K562 (cell line): ENCODE data around the gene ANO2.

Experiments used
- ATF3 ChIP-seq, 2 experiments: fragments of 450-650 bp in 1 of 2; sonication (generic) in 1 of 2; formaldehyde crosslinking in 1 of 2; IDR thresholded peaks in 1 of 2; conservative IDR thresholded peaks in 1 of 2; 2 replicates each; pipeline versions ENCODE4 v1.6.1 to v1.8.1; 2016 to 2023; ENCODE audit warnings: mild to moderate bottlenecking in 2 of 2, moderate library complexity in 2 of 2, inconsistent platforms in 1 of 2, missing genetic modification reagents in 1 of 2
- CBX2 ChIP-seq: fragments of 200-600 bp; sonication (generic); IDR thresholded peaks from one replicate; pipeline ENCODE4 v1.6.1; 2012; ENCODE audit warnings: mild to moderate bottlenecking, low read length, inconsistent platforms; ENCODE audit not compliant: insufficient read depth, poor library complexity, severe bottlenecking
- CTCF ChIP-seq, 3 experiments: IDR thresholded peaks in 2 of 3; conservative IDR thresholded peaks in 1 of 3; 2 replicates each; pipeline ENCODE4 v1.5.1; 2011 to 2012; ENCODE audit warnings: low read length in 3 of 3, mild to moderate bottlenecking in 3 of 3, control low read depth in 2 of 3, improper control_type of control experiment in 1 of 3, inconsistent platforms in 1 of 3, low read depth in 1 of 3, mixed read lengths in 1 of 3, moderate library complexity in 1 of 3; ENCODE audit not compliant: insufficient read depth in 2 of 3
- EP300 ChIP-seq: IDR thresholded peaks from 2 replicates; pipeline ENCODE4 v1.6.1; 2012; ENCODE audit warnings: low read length, improper control_type of control experiment
- FOXJ3 ChIP-seq: sonication (generic); formaldehyde crosslinking; IDR thresholded peaks from 2 replicates; pipeline ENCODE4 v1.4.0; 2020; ENCODE audit warnings: mild to moderate bottlenecking, missing genetic modification reagents
- TAF1 ChIP-seq: IDR thresholded peaks from 2 replicates; pipeline ENCODE4 v1.6.1; 2011; ENCODE audit warnings: mild to moderate bottlenecking, low read length, moderate library complexity; ENCODE audit not compliant: insufficient read depth, control insufficient read depth, severe bottlenecking; ENCODE audit errors: extremely low read depth
- UBTF ChIP-seq, 2 experiments: IDR thresholded peaks; 2 replicates each; pipeline ENCODE4 v1.6.1; 2012; ENCODE audit warnings: improper control_type of control experiment in 2 of 2, low read depth in 2 of 2, low read length in 2 of 2, borderline replicate concordance in 1 of 2

- no peak for TF ChIP-seq EP300
- no peak for TF ChIP-seq CTCF (IDR thresholded peaks at IDR 0.05 in 2 of 3, conservative IDR thresholded peaks at IDR 0.05 in 1 of 3; ENCODE audit: insufficient read depth in 2 of 3, low read depth in 1 of 3, low read length in 3 of 3)
- no peak for TF ChIP-seq CBX2
- no peak for TF ChIP-seq TAF1
- no peak for TF ChIP-seq ATF3 (IDR thresholded peaks at IDR 0.05)
- no peak for TF ChIP-seq ATF3 (CRISPR knock-in tag; conservative IDR thresholded peaks at IDR 0.05)
- TF ChIP-seq FOXJ3 = no peak
- no peak for TF ChIP-seq UBTF (IDR thresholded peaks at IDR 0.05; ENCODE audit: borderline replicate concordance in 1 of 2, low read depth in 2 of 2, low read length in 2 of 2)
Measured at GRCh38 chr12:5807090-5807414, 138.0 kb downstream of the ANO2 start.
